LNCaP clone FGC (cell line): ENCODE data around the gene CHST15.
"Not testable (repeated sequence)": the region's sequence is repeated elsewhere in the genome, so short reads cannot be mapped to it uniquely, and the experiment has no call there.

Experiments used
- DNase-seq: peaks from one replicate; pipeline ENCODE4 v3.0.0-alpha.2; 2011; ENCODE audit warnings: low read depth
- H3K4me3 ChIP-seq: 2 replicates; pipeline ENCODE4 v1.5.1; 2011; ENCODE audit warnings: mild to moderate bottlenecking, low read depth, low read length, control low read depth
- TF ChIP-seq, protein P1 (sequence below): IDR thresholded peaks from 2 replicates; pipeline ENCODE4 v1.5.1; 2012; ENCODE audit warnings: mild to moderate bottlenecking; ENCODE audit not compliant: control insufficient read depth, insufficient read depth; ENCODE audit errors: extremely low read depth

Gene CHST15

DNA sequence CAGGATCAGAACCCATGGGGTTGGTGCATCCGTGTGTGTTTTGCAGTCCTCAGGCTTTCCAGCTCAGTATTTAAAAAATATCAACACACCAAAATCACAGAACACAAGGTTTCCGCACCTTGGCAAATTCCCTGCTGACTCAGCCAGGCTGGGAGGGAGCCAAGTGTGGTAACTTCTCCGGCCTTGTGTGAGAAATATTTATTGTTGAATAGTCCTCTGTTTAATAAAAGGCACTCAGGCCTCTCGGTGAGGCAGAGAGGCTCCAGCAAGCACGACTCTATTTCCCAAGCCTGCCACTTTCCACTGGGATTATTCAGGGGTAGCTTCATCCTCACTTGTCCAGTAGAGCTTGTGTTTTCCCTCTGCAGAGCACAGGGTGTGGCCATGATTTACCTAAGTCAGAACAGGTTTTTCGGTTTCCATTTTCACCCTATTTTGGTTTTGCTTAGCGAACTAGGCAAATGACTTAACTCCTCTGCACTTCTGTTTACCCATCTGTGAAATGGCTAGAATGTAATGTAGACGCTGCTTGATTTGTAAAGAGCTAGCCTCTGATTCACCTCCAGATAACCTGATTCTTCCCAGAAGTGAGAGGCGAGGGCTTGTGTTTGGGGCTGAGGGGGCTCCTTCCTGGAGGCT lies 13.0 kb upstream of the CHST15 start:
- H3K4me3 ChIP-seq: no peak overlapping the region
- peak; percentile 57 for DNase-seq
- TF ChIP-seq, protein P1, sequence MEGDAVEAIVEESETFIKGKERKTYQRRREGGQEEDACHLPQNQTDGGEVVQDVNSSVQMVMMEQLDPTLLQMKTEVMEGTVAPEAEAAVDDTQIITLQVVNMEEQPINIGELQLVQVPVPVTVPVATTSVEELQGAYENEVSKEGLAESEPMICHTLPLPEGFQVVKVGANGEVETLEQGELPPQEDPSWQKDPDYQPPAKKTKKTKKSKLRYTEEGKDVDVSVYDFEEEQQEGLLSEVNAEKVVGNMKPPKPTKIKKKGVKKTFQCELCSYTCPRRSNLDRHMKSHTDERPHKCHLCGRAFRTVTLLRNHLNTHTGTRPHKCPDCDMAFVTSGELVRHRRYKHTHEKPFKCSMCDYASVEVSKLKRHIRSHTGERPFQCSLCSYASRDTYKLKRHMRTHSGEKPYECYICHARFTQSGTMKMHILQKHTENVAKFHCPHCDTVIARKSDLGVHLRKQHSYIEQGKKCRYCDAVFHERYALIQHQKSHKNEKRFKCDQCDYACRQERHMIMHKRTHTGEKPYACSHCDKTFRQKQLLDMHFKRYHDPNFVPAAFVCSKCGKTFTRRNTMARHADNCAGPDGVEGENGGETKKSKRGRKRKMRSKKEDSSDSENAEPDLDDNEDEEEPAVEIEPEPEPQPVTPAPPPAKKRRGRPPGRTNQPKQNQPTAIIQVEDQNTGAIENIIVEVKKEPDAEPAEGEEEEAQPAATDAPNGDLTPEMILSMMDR: no peak

DNA sequence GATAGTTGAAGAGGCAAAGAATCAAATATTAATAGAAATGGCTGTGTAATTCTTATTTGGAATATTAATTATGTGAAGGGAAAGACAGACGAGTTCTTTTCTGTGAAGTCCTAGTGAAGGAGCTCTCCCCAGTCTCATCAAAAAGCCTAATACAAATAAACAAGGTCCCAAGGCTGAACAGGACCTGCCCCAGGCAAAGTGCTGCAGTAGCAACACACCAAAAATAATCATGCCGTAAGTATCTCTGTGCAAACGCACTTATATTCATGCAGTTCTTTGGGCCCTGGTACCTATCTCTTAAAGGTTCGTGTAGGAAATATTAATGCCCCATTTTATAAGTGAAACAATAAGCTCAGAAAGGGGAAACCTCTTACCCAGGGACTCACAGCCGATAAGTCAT lies 12.2 kb upstream of the CHST15 start:
- TF ChIP-seq, protein P1: no peak
- H3K4me3 ChIP-seq: no peak overlapping the region
- no peak for DNase-seq

DNA sequence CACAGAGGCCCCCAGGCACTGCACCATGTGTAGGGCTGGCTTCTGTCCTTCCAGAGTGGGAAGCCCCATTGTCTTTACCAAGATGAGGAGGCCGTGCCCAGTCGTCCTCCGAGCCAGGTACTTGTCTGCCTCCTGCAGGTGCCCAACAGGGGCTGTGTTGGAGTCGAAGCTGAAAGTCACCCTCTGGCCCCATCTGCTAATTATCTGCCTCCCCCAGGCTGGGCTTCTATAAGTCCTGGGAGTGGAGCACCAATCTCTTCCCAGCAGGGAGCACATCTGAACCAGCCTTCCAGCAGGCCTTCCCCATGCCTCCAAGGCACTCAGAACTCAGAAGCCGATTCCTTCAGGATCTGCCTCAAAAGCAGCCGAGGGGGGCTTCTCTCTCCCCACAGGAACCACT lies 11.6 kb upstream of the CHST15 start:
- DNase-seq: no peak
- no peak overlapping the region for H3K4me3 ChIP-seq
- TF ChIP-seq, protein P1: no peak

DNA sequence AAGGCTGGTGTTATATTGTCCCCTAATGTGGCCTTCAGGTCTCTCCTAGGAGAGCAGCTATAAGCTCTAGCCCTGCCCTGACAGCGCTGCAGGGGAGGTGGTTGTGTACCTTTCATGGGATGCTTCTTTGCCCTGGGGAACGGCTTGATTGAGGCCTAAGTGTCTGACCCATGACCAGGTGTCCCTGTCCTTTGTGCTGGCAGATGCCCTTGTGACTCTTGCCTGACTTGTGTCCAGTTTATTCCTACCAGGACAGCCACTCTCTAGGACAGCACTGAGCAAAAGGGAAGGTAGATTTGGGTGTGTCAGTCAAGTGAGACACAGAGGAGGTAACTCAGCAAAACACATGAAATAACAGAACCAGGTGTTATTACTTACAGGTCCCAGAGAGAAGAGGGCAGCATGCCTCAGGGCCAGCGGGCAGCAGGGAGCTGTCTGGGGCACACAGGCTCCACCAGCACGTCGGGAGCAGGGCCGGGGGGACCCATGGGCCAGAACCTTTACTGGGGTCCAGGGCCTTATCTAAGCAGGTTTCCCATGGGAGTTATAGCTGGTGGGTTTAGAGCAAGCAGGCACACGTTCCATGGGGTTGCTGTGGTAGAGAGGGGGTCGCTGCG lies 10.7 kb upstream of the CHST15 start:
- no peak overlapping the region for H3K4me3 ChIP-seq
- TF ChIP-seq, protein P1: no peak
- DNase-seq: no peak

DNA sequence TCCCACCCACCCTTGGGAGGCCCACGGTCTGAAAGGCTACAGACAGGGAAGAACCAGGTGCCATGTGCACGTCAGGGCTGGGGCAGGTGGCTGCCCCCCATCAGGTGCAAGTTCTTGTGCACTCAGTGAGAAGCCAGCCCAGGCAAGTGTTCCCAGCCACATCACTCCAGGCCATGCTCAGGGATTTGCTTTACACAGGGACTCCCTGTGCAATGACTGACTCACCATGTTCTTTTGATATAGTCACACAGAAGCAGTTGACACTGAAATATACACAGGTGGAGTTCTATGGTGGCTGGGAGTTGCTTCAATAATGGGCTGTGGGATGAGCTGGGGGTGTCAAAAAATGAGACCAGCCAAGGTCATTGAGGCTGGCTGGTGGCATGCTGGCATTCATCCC lies 8.0 kb upstream of the CHST15 start:
- H3K4me3 ChIP-seq: no peak overlapping the region
- DNase-seq: no peak
- TF ChIP-seq, protein P1: no peak

DNA sequence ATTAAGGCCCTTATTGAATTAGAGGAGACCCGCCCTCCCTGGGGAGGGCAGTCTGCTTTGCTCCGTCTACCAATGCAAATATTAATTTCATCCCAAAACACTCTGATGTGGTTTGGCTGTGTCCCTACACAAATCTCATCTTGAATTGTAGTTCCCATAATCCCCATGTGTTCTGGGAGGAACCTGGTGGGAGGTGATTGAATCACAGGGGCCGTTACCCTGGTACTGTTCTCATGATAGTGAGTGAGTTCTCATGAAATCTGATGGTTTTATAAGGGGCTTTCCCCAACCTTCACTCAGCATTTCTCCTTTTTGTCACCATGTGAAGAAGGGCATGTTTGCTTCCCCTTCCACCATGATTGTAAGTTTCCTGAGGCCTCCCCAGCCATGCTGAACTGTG lies 7.3 kb upstream of the CHST15 start:
- not testable (repeated sequence) for DNase-seq, H3K4me3 ChIP-seq

DNA sequence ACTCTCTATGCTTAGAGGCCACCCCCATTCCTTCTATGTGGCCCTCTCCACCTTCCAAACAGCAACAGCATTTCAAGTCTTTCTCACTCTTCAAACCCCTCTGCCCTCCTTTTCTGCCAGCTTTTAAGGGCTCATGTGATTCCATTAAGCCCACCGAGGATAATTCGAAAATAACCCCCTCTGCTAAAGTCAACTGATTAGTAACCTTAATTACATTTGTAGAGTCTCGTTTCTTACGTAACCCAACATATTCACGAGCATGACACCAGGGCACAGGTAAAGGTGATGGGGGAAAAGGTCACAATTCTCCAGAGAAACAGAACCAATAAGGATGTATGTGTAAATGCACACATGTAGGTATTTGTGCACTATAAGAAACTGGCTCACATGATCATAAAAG lies 6.7 kb upstream of the CHST15 start:
- H3K4me3 ChIP-seq: no peak overlapping the region
- TF ChIP-seq, protein P1: no peak
- DNase-seq: no peak
